VCaP (cell line): Measurements from ENCODE around the gene RBBP8.
"Not testable (repeated sequence)": the region's sequence is repeated elsewhere in the genome, so short reads cannot be mapped to it uniquely, and the experiment has no call there.

Experiments used
- H3K27ac ChIP-seq: fragments of 450-650 bp; 2 replicates; pipeline ENCODE4 v1.5.1; 2017
- CTCF ChIP-seq: fragments of 450-650 bp; conservative IDR thresholded peaks from 2 replicates; pipeline ENCODE4 v1.5.1; 2017; ENCODE audit warnings: mild to moderate bottlenecking, moderate library complexity

Gene RBBP8

GRCh38 chr18:22933206-22933965 is at the start of gene RBBP8:
RBBP8 (plus strand) TSS chr18:22933328; CDS start chr18:22936852, 3,524 bp downstream.
- TF ChIP-seq CTCF: no peak
- peak within 1 kb of the TSS; percentile 89 for H3K27ac ChIP-seq

- no peak overlapping the region for H3K27ac ChIP-seq
- no peak for TF ChIP-seq CTCF
Measured at GRCh38 chr18:22883827-22884226, 49.3 kb upstream of the RBBP8 start.

GRCh38 chr18:22885694-22886093 is 47.4 kb upstream of the RBBP8 start:
- H3K27ac ChIP-seq: not testable (repeated sequence)

GRCh38 chr18:22899421-22899820 is 33.7 kb upstream of the RBBP8 start:
- no peak for TF ChIP-seq CTCF
- H3K27ac ChIP-seq: no peak overlapping the region

GRCh38 chr18:22900558-22901238 is 32.4 kb upstream of the RBBP8 start:
- no peak overlapping the region for H3K27ac ChIP-seq
- TF ChIP-seq CTCF: no peak

GRCh38 chr18:22902093-22902492 is 31.0 kb upstream of the RBBP8 start:
- no peak for TF ChIP-seq CTCF
- no peak overlapping the region for H3K27ac ChIP-seq

GRCh38 chr18:22903248-22903647 is 29.9 kb upstream of the RBBP8 start:
- H3K27ac ChIP-seq: not testable (repeated sequence)

- no peak for TF ChIP-seq CTCF
- H3K27ac ChIP-seq: no peak overlapping the region
Measured at GRCh38 chr18:22912149-22912548, 21.0 kb upstream of the RBBP8 start.
